ENCODE results near the gene LCA5.

DNA sequence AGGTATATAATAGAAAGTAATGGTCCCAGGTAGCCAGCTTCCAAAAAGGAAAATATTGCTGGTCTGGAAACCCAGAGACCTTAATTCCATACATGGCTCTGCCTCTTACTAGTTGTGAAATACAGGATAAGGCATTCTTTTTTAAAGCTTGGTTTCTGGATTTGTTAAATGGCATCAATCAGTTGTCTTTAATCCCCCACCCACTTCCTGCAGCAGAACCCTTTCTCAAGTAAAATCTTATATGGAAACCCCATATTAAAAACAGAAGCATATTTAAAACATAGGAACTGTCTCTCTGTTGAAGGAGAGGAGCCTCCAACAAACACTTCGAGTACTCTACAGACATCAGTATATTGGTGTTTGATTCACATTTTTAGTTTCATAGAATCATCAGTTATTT, 6.2 kb upstream of the LCA5 start:
- no peak for TF ChIP-seq POLR2A (IDR thresholded peaks at IDR 0.05; ENCODE audit: low read length)
- no peak for TF ChIP-seq GATA1 (IDR thresholded peaks at IDR 0.05; ENCODE audit: low read depth, low read length)
